HG02798 (cell line): ENCODE results near the gene BACH1.

ENCODE experiments used
- ATAC-seq: cut with Tn5 transposase; IDR thresholded peaks from one replicate; pipeline ENCODE4 v1.9.1; 2021; ENCODE audit warnings: mild to moderate bottlenecking; ENCODE audit not compliant: unreplicated experiment, poor library complexity

The BACH1 gene

DNA sequence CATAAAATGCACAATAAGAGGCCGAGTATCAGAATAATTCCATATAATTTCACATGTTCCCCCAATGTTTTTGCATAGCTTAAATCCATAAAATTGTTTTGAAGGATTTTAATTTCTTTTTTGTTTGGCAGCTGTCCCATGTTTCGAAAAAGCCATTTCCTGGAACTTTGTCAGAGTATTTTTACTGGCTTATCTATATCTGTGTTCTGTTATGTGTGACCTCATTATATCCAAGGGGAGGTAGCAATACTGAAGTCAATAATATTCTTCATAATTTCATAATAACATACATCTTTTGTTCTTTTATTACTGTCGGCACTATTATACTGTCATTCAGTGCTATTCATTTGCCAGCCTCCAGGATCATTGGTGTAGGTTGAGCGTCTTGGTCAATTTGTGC is 9.4 kb upstream of the BACH1 start:
- ATAC-seq = no peak

DNA sequence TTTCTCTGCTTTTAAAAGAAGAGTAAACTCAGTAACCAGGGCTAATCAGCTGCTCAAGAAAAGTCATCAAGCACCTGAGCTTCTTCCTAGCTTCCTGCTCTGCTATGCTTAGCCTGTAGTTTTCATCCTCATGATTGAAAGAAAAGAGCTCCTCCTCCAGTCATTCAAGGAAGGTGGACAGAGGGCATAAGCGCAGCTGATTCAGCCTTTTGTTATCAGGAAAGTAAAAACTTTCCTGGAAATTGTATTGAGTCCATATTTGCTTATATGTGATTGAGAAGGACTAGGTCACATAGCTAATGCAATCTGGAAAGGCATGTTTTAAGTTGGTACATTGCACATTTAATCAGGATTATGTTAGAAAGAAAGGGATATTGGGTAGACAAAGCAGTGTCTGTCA is 8.5 kb upstream of the BACH1 start:
- ATAC-seq = no peak

DNA sequence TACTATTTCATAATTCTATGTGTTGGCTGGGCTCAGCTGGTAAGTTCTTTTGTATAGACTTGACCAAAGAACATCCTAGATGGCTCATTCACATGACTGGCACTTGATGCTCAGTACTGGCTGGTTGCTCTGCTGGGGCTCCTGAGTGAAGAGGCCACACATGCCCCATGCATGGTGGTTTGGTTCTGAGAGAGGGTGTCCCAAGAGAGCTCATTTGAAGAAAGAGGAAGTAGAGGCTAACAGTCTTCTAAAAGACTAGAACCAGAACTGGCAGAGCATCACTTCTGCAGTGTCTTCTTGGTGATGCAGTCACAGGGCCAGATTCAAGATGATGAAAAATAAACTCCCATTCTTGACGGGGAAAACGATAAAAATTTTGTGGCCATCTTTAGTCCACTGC is 5.2 kb upstream of the BACH1 start:
- peak; percentile 81 for ATAC-seq

DNA sequence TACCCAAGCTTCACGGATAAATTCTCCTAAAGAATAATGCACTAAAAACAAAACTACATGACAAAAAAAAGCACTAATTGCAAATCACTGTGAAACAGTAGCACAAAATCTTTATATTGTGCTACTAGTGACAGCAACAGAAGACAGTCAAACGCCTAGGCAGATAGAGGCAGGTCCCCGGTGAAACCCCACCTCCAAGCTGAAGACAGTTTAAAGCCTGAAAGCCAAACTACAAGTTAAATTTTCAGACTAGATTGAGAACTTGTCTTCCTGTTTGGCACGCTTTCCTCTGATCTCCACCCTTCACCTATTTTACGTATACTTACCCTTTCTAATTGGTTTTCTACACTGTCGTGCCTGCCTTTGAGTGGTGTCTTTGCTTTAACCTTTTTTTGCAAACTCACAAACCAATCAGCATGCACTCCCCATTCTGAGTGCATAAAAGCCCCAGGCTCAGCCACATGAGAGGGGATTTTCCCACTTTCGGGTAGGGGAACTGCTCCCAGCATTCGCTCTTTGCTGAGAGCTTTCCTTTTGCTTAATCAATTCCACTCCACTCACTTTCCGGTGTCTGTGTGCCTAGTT is 3.6 kb upstream of the BACH1 start:
- no peak for ATAC-seq

DNA sequence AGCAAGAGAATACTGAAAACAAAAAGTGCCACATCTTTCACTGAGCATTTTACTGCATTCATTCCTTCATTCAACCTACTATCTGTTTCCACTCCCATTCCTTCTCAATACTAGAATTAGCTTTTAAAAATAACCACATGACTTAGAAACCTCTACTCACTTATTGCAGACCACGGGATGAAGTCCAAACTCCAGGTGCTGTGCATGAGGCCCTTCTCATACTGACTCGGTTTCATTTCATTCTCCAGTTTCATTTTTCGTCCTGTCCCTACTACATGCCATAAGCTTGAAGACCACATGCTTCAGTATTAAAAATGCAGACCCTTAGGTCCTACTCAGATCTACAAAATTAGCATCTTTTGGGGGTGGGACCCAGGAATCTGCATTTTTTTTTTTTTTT is 2.3 kb upstream of the BACH1 start:
- no peak for ATAC-seq

DNA sequence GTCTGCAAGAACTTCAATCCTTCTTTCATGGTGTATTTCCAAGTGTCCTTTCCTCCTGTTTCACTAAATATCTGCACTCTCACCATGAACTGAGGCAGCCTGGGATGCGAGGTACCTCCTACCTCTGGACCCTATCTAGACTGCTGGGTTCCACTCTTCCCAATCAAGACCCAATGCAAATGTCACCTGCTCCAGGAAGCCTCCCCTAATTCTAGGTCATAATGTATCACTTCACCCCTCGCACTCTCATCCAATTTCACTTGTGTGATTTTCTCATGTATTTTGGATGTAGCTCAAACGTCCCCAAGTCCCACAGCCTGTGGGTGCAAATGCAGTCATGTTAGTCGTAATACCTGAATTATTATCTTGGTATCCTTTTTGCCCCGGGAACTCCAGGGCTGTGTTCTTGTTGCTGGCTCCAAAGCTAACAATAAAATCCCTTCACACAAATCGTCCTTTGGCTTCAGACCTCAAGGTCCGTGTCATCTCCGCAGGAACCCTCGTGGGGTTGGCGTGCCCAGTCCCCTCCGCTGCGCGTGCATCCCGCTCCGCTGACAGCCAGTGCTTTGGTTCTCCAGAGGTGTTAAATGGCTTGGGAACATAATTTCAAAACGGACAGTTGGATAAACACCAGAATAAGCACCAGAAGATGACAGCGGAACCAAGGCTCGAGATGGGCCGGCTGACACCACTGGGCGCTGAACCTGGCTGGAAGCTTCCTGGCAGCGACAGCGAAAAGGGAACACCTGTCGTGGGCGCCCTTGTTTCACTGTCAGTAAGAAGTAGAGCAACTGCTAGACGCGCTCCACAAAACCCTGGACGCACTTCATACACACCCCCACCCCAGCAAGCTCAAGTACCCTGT is 1.0 kb upstream of the BACH1 start:
- no peak for ATAC-seq

DNA sequence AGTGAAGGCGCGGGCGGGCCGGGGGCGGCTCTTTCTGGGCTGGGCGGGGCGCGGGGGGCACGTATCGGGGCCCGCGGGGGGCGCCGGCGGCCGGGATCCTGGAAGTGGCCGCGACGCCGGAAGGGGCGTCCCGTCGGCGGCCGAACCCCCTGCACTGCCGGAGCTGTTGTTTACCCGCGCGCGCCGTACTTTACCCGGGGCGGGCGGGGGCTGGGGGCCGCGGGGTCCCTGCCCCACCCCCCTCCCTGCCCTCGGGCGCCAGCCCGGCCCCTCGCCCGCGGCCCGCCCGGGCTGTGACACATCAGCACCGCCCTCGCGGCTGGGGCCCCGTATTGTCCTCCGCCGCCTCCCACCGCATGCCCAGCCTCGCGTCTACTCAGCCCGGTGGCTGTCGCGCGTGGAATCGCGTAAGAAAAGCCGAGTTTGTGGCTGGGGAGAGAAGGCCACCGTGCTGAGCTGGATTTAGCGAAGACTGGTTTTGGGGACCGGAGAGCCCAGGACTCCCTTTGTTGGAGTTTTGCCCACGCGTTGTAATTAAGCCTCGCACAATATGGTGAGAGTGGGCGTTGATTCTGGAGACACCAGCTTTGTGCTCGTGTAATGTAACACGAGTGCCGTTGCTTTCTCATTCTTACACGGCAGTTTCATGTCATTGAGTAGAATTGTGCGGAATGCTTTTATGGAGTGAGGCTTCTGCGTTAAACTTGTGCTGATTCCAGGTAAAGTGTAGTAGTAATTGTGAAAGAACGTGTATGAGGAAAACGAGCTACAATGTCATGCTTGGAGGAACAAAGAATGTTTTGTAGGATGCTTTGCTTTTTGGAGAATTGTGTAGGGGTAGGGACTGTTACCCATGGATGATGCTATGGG is 559 bp downstream of the BACH1 start:
- peak; percentile 17 for ATAC-seq

DNA sequence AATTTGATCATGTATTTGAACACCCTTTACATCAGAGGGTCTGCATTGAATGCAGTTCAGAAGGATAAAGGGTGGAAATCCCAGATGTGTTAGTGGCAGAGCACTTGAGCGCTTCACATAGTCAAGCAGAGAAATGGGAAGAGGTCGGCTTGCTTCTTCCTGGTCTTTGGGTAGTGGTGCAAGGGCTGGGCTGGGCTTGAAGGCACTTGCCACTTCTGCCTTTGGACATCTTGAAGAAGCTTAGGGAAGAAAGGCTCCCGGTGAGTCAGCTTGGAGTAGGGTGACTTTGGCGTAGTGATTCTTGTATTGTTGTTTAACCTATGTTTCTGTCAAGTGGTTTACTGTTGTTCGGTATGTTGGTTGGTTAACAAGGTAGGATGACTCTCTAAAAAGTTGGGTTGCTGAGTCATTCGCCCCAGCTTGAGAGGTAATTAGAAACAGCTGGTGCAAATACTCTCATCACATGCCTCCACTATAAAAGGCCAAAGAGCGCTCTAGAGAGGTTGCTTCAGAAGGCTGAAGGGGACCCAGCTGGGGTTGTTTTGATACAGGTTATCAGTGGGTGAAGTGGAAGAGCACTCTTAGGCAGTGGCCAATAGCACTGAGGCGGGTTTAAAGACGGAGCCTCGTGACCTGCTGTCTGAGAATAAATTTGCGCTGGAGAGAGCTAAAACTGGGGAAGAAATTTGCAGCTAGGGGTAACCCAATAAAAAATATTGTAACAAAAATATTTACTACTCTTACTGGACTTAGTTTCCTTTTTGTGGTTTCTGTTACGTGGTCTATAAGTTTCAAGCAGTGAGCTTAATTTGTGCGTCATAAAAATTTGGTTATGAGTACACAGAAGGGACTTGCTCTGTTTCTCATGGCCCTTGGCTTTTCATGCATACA is 1.4 kb downstream of the BACH1 start:
- ATAC-seq = peak; percentile 67

DNA sequence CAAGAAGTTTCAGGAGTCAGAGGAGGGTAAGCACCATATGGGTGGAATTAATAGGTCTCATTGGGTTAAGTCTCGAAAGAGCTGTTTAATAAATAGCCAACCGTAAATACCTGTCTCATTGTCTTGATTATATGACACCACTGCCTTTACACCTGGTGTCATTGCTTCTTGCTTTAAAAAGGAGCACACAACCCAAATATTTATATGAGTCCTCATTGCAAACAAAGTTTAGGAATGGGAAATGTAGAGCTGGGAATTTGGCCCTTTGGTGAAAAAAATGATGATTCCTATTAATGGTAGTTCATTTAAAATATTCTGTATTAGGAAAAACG is 2.1 kb downstream of the BACH1 start:
- ATAC-seq = no peak

DNA sequence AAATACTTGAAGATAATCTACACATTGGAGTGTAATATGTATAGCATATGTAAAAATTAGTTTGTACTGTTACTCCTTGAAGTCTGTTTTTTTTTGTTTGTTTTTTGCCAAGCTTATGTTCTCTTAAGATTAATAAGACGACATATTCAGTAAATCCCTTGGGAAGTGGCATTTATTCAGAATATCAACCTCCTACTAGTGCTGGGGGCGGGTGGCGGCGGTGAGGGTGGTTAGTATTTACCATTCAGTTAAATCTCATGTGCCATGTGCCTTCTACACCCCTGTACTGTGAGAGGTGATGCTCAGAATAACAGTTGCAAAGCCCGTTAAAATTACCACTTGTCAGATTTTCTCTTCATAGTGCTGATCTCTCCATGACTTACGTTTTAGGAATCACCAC is 3.0 kb downstream of the BACH1 start:
- ATAC-seq = no peak

DNA sequence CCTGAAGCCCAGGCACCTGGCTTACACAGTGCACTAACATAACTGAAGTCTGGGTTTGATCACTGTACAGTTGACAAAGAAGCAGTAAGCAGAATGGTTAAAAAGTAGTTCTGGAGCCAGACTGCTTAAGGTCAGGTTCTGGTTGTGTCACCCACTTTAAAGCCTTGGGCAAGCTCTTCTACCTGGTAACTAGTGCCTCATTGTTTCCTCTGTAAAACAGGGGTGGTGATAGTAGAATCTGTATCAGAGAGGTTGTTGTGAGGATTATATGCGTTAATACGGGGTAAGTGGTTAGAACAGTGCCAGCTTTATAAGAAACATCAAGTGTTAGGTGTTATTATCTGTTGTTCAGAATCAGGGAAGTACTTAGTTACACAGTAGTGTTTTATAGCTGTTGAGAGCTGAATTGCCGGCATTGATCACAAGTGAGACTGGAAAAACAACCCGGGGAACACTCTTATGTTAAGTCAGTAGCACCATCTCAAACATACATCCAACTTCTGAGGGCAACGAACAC is 3.7 kb downstream of the BACH1 start:
- ATAC-seq = no peak

DNA sequence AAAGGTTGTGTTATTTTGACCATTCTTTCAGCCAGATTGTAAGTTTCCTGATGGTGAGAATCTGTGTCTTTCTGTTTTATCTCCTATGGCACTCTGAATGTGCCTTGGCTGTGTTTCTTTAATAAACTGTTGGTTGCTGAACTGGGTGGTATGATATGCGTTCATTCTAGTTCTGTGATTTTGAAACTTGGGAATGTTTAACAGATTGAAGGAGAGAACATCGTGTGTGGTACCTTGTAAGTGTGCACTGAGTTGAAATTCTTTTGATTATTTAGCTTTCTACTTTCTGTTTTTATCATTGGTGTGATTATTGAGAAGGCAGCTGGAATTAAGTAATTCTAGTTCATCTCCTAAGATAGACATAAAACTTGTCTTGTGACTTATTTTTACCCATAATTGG is 4.6 kb downstream of the BACH1 start:
- no peak for ATAC-seq

DNA sequence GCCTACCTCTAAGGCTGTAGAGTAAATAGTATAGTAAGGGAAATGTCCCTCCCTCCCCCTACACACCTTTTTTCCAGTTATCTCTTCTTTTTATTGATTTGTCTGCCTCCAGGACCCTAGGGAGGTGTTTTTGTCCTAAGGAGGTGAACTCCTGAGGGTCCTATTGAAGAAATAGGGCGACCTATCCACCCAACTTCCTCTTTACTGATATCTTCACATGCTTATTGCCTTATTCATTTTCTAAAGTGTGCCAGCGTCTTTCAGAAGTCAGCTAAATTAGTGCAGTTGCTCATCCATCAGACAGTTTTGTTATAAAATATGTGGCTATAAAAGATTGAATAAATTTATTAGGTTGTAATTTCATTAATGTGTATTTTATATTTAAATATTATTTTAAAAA is 5.9 kb downstream of the BACH1 start:
- no peak for ATAC-seq

DNA sequence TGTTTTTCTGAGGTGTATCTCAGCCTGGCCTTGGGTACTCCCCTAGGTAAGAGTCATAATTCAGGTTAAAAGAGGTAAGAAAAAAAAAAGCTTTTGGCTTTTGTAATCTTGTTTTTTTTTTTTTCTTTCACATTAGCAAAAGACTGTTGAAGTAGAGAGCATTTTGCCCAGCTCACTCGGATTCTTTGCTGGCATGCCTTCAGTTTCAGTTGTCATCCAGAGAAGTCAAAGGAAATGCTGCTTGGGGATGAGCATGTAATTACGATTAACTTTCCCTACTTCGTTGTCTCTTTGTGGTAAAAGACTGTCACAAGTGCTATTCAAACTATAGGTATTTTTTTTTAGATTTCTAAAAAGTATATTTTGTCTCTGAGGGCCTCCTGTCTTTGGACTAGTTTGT is 6.3 kb downstream of the BACH1 start:
- ATAC-seq = no peak

DNA sequence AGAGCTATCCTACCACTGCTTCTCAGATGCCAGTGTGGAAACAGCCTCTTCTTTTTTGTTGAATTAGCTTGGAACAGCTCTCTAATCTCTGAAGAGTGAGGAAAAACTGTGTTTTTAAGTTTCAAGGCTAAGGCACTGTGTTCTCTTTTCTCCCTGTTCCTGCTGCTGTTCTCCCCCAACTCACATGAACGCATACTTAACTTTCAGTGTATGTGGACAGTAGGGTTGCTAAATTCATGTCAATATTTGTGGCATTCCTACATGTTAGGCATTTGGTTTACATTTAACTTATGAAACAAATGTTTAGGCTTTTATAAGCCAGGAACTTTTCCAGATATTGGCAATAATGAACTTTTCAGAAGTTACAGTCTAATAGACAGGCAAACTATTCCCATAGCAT is 6.8 kb downstream of the BACH1 start:
- no peak for ATAC-seq

DNA sequence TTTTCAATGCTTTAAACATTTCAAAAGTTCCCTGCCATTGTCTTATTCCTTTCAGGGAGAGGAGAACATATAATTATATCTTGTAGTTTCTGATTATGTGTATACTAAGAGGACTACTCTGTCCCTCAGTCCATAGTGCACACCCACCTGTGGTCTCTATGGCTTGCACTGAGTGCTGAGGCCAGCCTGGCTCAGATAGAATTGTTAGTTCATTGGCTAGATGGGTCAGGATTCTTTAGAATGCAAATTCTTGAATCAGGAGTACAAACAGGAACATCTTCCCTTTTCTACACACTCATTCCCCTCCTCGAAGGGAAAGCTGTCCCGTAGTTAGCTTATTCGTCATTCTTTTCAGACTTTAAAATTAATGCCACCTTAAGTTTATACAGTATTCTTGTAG is 8.2 kb downstream of the BACH1 start:
- peak; percentile 58 for ATAC-seq

DNA sequence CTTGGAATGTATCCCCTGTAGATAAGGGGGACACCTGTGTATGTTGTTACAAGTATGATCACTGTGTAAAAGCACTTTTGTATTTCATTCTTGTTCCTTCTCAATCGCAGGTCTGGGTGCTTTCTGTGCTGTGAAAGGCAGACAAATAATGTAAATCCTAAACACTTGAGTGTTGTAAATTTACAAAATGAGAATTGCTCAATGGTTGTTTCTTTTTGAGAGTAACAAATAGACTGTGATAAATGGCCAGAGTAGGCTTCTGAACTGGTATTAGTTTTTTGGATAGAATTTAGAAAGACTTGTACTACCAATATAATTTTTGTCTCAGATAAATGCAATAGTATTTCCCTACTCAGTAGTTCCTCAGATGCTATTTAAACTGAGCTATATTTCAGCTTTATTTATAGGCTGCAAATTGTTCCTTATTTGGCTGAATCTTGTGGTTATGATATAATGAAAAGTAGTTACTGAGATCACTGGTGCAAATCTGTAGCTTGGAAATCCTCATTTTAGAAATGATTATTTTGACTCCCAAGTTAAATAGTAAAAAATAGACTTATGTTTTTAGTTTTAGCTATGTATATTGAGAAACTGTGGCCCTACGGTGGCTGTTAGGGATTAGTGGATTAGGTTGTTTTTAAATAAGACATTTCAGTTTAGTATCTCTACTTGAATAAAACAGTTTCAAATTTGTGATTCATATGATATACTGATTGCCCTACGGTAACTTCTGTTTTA is 9.2 kb downstream of the BACH1 start:
- no peak for ATAC-seq

DNA sequence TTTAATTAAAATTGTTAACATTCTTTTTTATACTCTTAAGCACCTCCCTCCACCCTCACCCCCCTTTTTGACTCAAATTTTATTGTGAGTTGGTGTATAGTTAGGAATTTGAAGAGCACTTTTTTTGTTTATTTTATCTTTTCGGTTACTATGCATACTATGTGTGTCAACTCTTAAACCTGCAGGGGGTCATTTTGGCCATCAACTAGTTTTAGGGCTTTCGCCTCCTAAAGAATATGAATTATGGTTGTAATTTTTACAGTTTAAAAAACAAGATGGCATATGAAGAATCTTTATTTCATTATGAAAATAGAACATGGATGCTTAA is 9.7 kb downstream of the BACH1 start:
- no peak for ATAC-seq

DNA sequence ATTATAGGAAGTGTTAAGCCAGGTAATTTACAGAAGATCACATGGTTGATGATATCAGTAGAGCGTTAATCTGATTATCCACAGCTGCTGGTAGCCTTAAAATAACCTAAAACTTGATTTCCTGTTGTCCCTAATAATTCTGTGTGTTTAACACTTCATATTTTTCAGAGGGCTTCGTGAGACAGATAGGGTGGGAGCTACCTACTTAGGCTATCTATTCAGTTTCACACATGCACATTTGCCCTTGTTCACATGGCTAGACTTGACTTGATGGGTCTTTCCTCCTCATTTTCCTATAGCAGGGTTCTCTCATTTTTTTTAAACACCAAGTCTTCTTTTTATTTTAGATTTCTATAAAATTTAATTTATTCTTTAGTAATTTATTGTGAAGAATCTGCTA is 11.0 kb downstream of the BACH1 start:
- no peak for ATAC-seq

DNA sequence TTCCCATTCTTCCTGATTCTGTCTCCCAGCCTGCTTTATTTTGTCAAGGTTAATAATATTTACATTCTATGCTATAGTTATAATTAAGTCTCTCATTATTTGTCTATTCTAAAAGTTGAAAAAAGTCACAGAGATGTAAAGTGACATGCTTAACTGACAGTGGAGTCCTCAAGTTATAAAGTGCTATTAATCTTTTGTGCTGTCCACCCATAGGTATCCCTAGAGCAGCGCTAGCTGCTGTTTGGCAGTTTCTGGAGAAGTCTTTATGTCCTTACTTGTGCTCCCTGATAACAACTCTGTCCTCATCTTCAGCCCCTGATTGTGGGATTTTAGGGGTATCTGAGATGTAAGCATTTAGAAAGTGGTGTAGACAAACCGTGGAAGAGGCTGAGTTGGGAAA is 13.1 kb downstream of the BACH1 start:
- no peak for ATAC-seq
